NCI-H1436 treated with DMSO at 0.1 percent for 48 hours (cell line): Measurements from ENCODE around the gene SPATS2.

Experiments used
- DNase-seq: peaks from one replicate; lab custom pipeline; 2025; lab: John Stamatoyannopoulos, UW

SPATS2 gene

GRCh38 chr12:49556391-49557186 is 189.3 kb downstream of the SPATS2 start:
- DNase-seq = no peak

GRCh38 chr12:49557187-49557916 is 190.1 kb downstream of the SPATS2 start:
- DNase-seq = no peak

- DNase-seq = no peak
Measured at GRCh38 chr12:49557917-49558215, 190.6 kb downstream of the SPATS2 start.

- DNase-seq = no peak
Measured at GRCh38 chr12:49558526-49558925, 191.3 kb downstream of the SPATS2 start.

- no peak for DNase-seq
Measured at GRCh38 chr12:49559011-49559675, 191.9 kb downstream of the SPATS2 start.

GRCh38 chr12:49560695-49561094 is 193.4 kb downstream of the SPATS2 start:
- DNase-seq = no peak

- no peak for DNase-seq
Measured at GRCh38 chr12:49562233-49562632, 195.0 kb downstream of the SPATS2 start.

GRCh38 chr12:49562831-49563230 is 195.6 kb downstream of the SPATS2 start:
- DNase-seq = no peak

GRCh38 chr12:49563951-49564685 is 196.9 kb downstream of the SPATS2 start:
- DNase-seq = no peak

- no peak for DNase-seq
Measured at GRCh38 chr12:49564686-49565405, 197.6 kb downstream of the SPATS2 start.

- no peak for DNase-seq
Measured at GRCh38 chr12:49565406-49566265, 198.4 kb downstream of the SPATS2 start.

- DNase-seq = no peak
Measured at GRCh38 chr12:49566361-49566760, 199.1 kb downstream of the SPATS2 start.

- DNase-seq = no peak
Measured at GRCh38 chr12:49567302-49567610, 200.0 kb downstream of the SPATS2 start.

GRCh38 chr12:49567611-49568441 is 200.6 kb downstream of the SPATS2 start, which contains the start of gene MCRS1:
Gene MCRS1 (minus strand): TSS chr12:49568142. CDS start chr12:49566731, 1,411 bp downstream.
- DNase-seq = peak; percentile 58

GRCh38 chr12:49568442-49569162 is 201.3 kb downstream of the SPATS2 start:
- DNase-seq = no peak
